GM12864 (cell line): ENCODE results near the gene TOB2.

ENCODE experiments used
- DNase-seq: peaks from one replicate; pipeline ENCODE4 v3.0.0-alpha.2; 2011; ENCODE audit warnings: low read depth
- H3K4me3 ChIP-seq: 2 replicates; pipeline ENCODE4 v1.5.1; 2011; ENCODE audit warnings: mild to moderate bottlenecking, low read depth, low read length, control low read depth
- CTCF ChIP-seq: IDR thresholded peaks from 2 replicates; pipeline ENCODE4 v1.5.1; 2011; ENCODE audit warnings: low read depth, mild to moderate bottlenecking, moderate library complexity, low read length, control low read depth, inconsistent platforms; ENCODE audit errors: missing control alignments

Gene TOB2

GRCh38 chr22:41446639-41447434, at the start of gene TOB2:
Gene TOB2 (minus strand): TSS chr22:41446801. CDS start chr22:41437345, 9,456 bp downstream.
- no peak for TF ChIP-seq CTCF
- peak within 1 kb of the TSS; percentile 59 for H3K4me3 ChIP-seq
- DNase-seq: peak; percentile 90

GRCh38 chr22:41491374-41492100, 44.9 kb upstream of the TOB2 start:
- DNase-seq: no peak
- TF ChIP-seq CTCF: no peak

GRCh38 chr22:41488596-41489385, 42.2 kb upstream of the TOB2 start:
- no peak for TF ChIP-seq CTCF
- no peak overlapping the region for H3K4me3 ChIP-seq
- no peak for DNase-seq

More at GRCh38 chr22:41491374-41492100, 44.9 kb upstream of the TOB2 start:
- no peak overlapping the region for H3K4me3 ChIP-seq

GRCh38 chr22:41488076-41488475, 41.5 kb upstream of the TOB2 start:
- TF ChIP-seq CTCF: no peak
- DNase-seq: no peak

GRCh38 chr22:41487037-41487935, 40.7 kb upstream of the TOB2 start:
- H3K4me3 ChIP-seq: no peak overlapping the region
- no peak for TF ChIP-seq CTCF
- no peak for DNase-seq

More at GRCh38 chr22:41488076-41488475, 41.5 kb upstream of the TOB2 start:
- H3K4me3 ChIP-seq: no peak overlapping the region

GRCh38 chr22:41485033-41485432, 38.4 kb upstream of the TOB2 start:
- DNase-seq: no peak
- H3K4me3 ChIP-seq: no peak overlapping the region
- TF ChIP-seq CTCF: no peak
